ENCODE results near the gene NFATC1. TPM values are rescaled to one million over a fixed set of nuclear protein-coding genes. Genes with fewer than 3 reads are reported as not detected.

NFATC1 gene
- polyA plus RNA-seq, 1 donor from 2014 or later, result 63.2 TPM

- Mint-ChIP-seq H3K27ac (peak overlapping the region in 2 of 3 donors; percentile 84 to 96), H3K4me1 (peaks cover 39 to 45% (median 42%) of the 10 kb centered on the region in 3 donors), H3K9me3 (no peaks in the 10 kb centered on the region), H3K27me3 (peaks cover 2% of the 10 kb centered on the region), H3K4me3 (peak overlapping the region in 2 of 4 donors; percentile 36 to 71), H3K36me3 (no peaks in the 10 kb centered on the region)
These were observed 114.4 kb downstream of the NFATC1 start for GRCh38 chr18:79510046-79510685.

- Mint-ChIP-seq H3K4me1 (peaks cover 40 to 41% (median 41%) of the 10 kb centered on the region in 3 donors), H3K27ac (peak overlapping the region in 1 of 3 donors; percentile 48), H3K9me3 (no peaks in the 10 kb centered on the region), H3K36me3 (no peaks in the 10 kb centered on the region), H3K27me3 (peaks cover 2% of the 10 kb centered on the region), H3K4me3 (peak overlapping the region in 1 of 4 donors; percentile 48)
These were observed 115.1 kb downstream of the NFATC1 start for GRCh38 chr18:79510731-79511241.

GRCh38 chr18:79511271-79511670, 115.5 kb downstream of the NFATC1 start:
- H3K4me1 Mint-ChIP-seq, result peaks cover 36 to 43% (median 37%) of the 10 kb centered on the region in 3 donors
- peak overlapping the region in 1 of 4 donors; percentile 48 for H3K4me3 Mint-ChIP-seq
- H3K27me3 Mint-ChIP-seq, result peaks cover 2% of the 10 kb centered on the region
- H3K36me3 Mint-ChIP-seq, result no peaks in the 10 kb centered on the region
- peak overlapping the region in 1 of 3 donors; percentile 67 for H3K27ac Mint-ChIP-seq
- H3K9me3 Mint-ChIP-seq, result no peaks in the 10 kb centered on the region

- H3K36me3 Mint-ChIP-seq, result no peaks in the 10 kb centered on the region
- peak overlapping the region in 1 of 3 donors; percentile 67 for H3K27ac Mint-ChIP-seq
- no peaks in the 10 kb centered on the region for H3K9me3 Mint-ChIP-seq
- peaks cover 2% of the 10 kb centered on the region for H3K27me3 Mint-ChIP-seq
- H3K4me3 Mint-ChIP-seq, result peak overlapping the region in 1 of 4 donors; percentile 58
- peaks cover 34 to 43% (median 37%) of the 10 kb centered on the region in 3 donors for H3K4me1 Mint-ChIP-seq
These were observed 116.1 kb downstream of the NFATC1 start for GRCh38 chr18:79511671-79512301.

GRCh38 chr18:79512461-79513380, 117.0 kb downstream of the NFATC1 start:
- H3K36me3 Mint-ChIP-seq, result no peaks in the 10 kb centered on the region
- H3K9me3 Mint-ChIP-seq, result no peaks in the 10 kb centered on the region
- peaks cover 34 to 43% (median 41%) of the 10 kb centered on the region in 3 donors for H3K4me1 Mint-ChIP-seq
- peak overlapping the region in 2 of 3 donors; percentile 23 to 39 for H3K27ac Mint-ChIP-seq
- peaks cover 2% of the 10 kb centered on the region for H3K27me3 Mint-ChIP-seq
- H3K4me3 Mint-ChIP-seq, result no peak overlapping the region

- no peaks in the 10 kb centered on the region for H3K9me3 Mint-ChIP-seq
- H3K27me3 Mint-ChIP-seq, result peaks cover 1% of the 10 kb centered on the region
- H3K4me3 Mint-ChIP-seq, result no peak overlapping the region
- H3K27ac Mint-ChIP-seq, result peak overlapping the region in 1 of 3 donors; percentile 39
- no peaks in the 10 kb centered on the region for H3K36me3 Mint-ChIP-seq
- peaks cover 26 to 40% (median 37%) of the 10 kb centered on the region in 3 donors for H3K4me1 Mint-ChIP-seq
These were observed 117.8 kb downstream of the NFATC1 start for GRCh38 chr18:79513381-79514081.

GRCh38 chr18:79515331-79515730, 119.6 kb downstream of the NFATC1 start:
- Mint-ChIP-seq H3K27ac (peak overlapping the region in 2 of 3 donors; percentile 31 to 58), H3K4me1 (peaks cover 17 to 29% (median 27%) of the 10 kb centered on the region in 3 donors), H3K27me3 (no peaks in the 10 kb centered on the region), H3K4me3 (no peak overlapping the region), H3K9me3 (no peaks in the 10 kb centered on the region), H3K36me3 (no peaks in the 10 kb centered on the region)

- Mint-ChIP-seq H3K36me3 (no peaks in the 10 kb centered on the region), H3K4me3 (peak overlapping the region in 2 of 4 donors; percentile 58 to 77), H3K27me3 (no peaks in the 10 kb centered on the region), H3K27ac (peak overlapping the region; percentile 34 to 88 (median 88)), H3K9me3 (no peaks in the 10 kb centered on the region), H3K4me1 (peaks cover 22 to 29% (median 26%) of the 10 kb centered on the region in 3 donors)
These were observed 120.2 kb downstream of the NFATC1 start for GRCh38 chr18:79515944-79516351.

GRCh38 chr18:79516441-79516931, 120.8 kb downstream of the NFATC1 start:
- H3K27ac Mint-ChIP-seq, result peak overlapping the region; percentile 34 to 88 (median 88)
- H3K27me3 Mint-ChIP-seq, result no peaks in the 10 kb centered on the region
- H3K4me3 Mint-ChIP-seq, result peak overlapping the region; percentile 1 to 77 (median 60)
- peaks cover 25 to 29% (median 26%) of the 10 kb centered on the region in 3 donors for H3K4me1 Mint-ChIP-seq
- H3K36me3 Mint-ChIP-seq, result no peaks in the 10 kb centered on the region
- no peaks in the 10 kb centered on the region for H3K9me3 Mint-ChIP-seq

- H3K4me1 Mint-ChIP-seq, result peaks cover 26 to 32% (median 28%) of the 10 kb centered on the region in 3 donors
- peak overlapping the region; percentile 54 to 77 (median 64) for H3K4me3 Mint-ChIP-seq
- H3K9me3 Mint-ChIP-seq, result no peaks in the 10 kb centered on the region
- H3K36me3 Mint-ChIP-seq, result no peaks in the 10 kb centered on the region
- peak overlapping the region in 1 of 3 donors; percentile 88 for H3K27ac Mint-ChIP-seq
- no peaks in the 10 kb centered on the region for H3K27me3 Mint-ChIP-seq
These were observed 121.6 kb downstream of the NFATC1 start for GRCh38 chr18:79517341-79517740.

- no peaks in the 10 kb centered on the region for H3K27me3 Mint-ChIP-seq
- H3K9me3 Mint-ChIP-seq, result no peaks in the 10 kb centered on the region
- H3K27ac Mint-ChIP-seq, result peak overlapping the region in 1 of 3 donors; percentile 88
- H3K4me3 Mint-ChIP-seq, result peak overlapping the region in 2 of 4 donors; percentile 28 to 77
- H3K36me3 Mint-ChIP-seq, result no peaks in the 10 kb centered on the region
- H3K4me1 Mint-ChIP-seq, result peaks cover 30 to 38% (median 34%) of the 10 kb centered on the region in 3 donors
These were observed 122.4 kb downstream of the NFATC1 start for GRCh38 chr18:79518028-79518682.

- H3K27ac Mint-ChIP-seq, result peak overlapping the region in 1 of 3 donors; percentile 88
- no peaks in the 10 kb centered on the region for H3K27me3 Mint-ChIP-seq
- H3K36me3 Mint-ChIP-seq, result no peaks in the 10 kb centered on the region
- H3K9me3 Mint-ChIP-seq, result no peaks in the 10 kb centered on the region
- H3K4me3 Mint-ChIP-seq, result peak overlapping the region in 2 of 4 donors; percentile 47 to 55
- peaks cover 36 to 43% (median 40%) of the 10 kb centered on the region in 3 donors for H3K4me1 Mint-ChIP-seq
These were observed 123.0 kb downstream of the NFATC1 start for GRCh38 chr18:79518683-79519128.

- H3K9me3 Mint-ChIP-seq, result no peaks in the 10 kb centered on the region
- H3K4me1 Mint-ChIP-seq, result peaks cover 39 to 47% (median 42%) of the 10 kb centered on the region in 3 donors
- no peaks in the 10 kb centered on the region for H3K27me3 Mint-ChIP-seq
- H3K36me3 Mint-ChIP-seq, result peaks cover 1% of the 10 kb centered on the region
- H3K4me3 Mint-ChIP-seq, result peak overlapping the region in 3 of 4 donors; percentile 65 to 92 (median 80)
- peak overlapping the region; percentile 33 to 91 (median 89) for H3K27ac Mint-ChIP-seq
These were observed 124.2 kb downstream of the NFATC1 start for GRCh38 chr18:79519751-79520477.

All from IgD-negative memory B cell (primary cell).